Left colon (tissue), 2 donors: Measurements from ENCODE around the gene NHEJ1. TPM values are rescaled to one million over a fixed set of nuclear protein-coding genes. Genes with fewer than 3 reads are reported as not detected.

Experiments used
- ATAC-seq: fragments of 200-7000 bp; cut with Tn5 transposase; one replicate; pipeline ENCODE4 v1.9.1; 2020; ENCODE audit warnings: mild to moderate bottlenecking, moderate library complexity
- DNase-seq, 2 donors: peaks; one replicate each; pipeline ENCODE4 v3.0.0-alpha.2; 2020
- intact Hi-C, 2 donors: fragments of 100-400 bp; cut with DNase I in 1 of 2; cut with micrococcal nuclease in 1 of 2; formaldehyde crosslinking; loops; one replicate each; pipeline versions ENCODE4 v1.11.2 to v1.14.0; 2022; cut with DNase I, micrococcal nuclease
- total RNA-seq, 2 donors: library from RNA; stranded (reverse); fragmentation: NEBNext Ultra II Directional; extraction: Animal tissue kit (Norgen Biotek cat#: 25700); gene quantifications; one replicate each; pipeline ENCODE4 v1.2.1, GENCODE V29; 2021
- donor health status: DM: no; HTN: no; CAD: no.
- donor health status: DM: yes; HTN: yes; CAD: no.

NHEJ1 gene
- total RNA-seq, 2 donors from 2014 or later = 45.4 to 56.1 TPM

DNA sequence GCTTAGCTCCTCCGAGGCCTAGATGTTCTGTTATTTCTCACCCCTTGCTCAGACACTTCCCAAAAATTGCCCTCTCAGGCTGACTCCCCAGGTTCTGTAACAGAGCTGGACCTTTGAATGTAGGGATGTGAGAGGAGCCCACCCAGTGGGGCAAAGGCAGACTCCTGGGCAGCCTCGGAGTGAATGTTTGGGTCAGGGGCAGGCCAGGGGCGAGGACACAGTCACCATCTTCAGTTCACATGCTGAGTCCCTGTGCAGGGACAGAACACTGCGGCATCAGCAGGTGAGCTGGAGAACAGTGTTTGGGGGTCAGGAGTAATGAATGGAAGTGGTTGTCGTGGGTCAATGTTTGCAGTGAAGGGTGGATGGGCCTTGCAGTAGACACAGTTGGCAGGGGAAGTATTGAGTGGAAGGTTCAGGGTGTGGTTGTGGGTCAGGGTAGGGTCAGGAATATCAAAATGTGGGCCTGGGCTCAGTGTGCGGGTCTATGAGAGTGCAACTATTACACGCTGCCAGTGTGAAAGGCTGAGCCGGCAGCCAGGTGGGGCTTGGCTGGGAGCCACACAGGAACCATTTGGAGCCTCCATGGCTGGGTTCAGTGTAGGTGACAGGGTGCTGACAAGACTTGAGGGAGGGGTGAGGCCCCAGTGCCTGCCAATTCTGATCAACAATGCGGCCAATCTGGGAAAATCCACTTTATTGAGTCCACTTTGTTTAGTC is 104.3 kb downstream of the NHEJ1 start:
- peak; percentile 12 to 25 for DNase-seq
- no peak for ATAC-seq
- intact Hi-C loops = loop anchor here (10.0 kb wide), 2 partner anchors 88 to 98 kb away; no protein-coding TSS in a partner anchor

DNA sequence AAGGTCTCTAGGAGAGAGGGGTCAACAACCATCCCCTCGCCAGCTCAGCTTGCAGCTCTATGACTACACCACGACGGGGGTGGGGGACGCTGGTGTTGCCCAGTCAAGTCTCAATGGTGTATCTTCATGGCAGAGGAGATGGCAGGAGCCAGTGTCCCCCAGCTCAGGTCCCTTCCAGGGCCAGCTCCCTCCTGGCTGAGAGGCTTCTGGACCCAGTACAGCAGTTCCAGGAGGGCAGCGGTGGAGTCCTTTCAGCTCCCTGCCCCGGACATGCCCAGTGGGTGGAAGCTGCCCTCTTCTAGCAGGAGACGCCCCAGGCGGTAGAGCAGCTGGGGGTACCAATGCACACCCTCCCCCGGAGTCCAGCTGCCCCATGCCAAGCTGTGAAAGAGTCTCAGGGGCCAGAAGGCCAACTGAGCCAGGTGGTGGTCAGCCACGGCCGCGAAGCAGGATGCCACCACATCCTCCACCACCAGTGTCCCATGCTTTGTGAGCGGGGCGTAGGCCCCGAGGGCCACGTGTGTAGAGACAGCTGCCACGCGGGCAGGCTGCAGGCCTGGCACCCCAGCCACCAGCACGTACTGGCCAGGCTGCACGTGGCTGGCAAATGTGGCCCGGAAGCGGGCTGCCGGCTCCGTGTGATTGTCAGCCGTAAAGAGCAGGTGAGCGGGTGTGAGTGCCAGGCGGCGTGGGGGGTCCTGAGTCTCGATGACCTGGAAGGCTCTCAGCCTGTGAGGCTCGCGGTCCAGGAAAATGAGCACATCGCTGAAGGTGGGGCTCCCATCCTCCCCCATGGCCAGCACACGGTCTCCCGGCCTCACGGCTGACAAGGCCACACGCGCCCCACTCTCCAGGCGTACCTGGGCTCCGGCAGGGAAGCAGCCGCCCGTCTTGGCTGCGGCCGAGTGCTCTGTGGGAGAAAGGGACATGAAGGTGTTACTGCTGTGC is 105.4 kb downstream of the NHEJ1 start:
- ATAC-seq = no peak
- intact Hi-C loops = loop anchor here (10.0 kb wide), 2 partner anchors 90 to 100 kb away; no protein-coding TSS in a partner anchor
- peak in 1 of 2 donors; percentile 20 for DNase-seq

GRCh38 chr2:219049282-219049681 is 111.3 kb downstream of the NHEJ1 start:
- intact Hi-C loops = no loop called here
- DNase-seq (peak in 1 of 2 donors; percentile 29), ATAC-seq (peak; percentile 40)

DNA sequence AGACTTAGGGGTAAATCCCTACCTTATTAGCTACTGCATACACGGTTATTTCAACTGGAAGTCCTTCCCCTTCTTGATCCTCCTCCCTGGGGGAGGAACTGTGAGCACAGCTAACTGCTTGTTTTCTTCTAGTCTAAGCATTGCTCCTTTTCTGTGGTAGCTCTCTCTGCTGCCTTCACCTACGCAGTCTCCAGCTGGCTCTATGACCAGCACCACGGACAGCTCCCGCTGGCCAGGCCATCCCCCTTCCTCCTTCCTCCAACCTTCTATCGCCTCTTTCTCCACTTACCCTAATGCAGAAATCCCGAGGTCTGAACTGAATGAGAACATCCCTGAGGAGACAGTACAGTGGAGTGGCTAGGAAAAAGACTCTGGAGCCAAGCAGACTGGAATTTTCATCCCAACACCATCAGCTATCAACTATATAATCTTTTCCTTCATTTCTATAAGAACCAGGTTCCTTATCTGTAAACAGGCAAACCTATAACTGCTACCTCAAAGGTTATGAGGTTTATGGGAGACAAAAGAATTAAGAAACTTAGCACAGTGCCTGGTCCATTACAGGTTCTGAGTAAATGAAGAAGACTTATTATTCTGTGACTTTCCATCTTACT is 114.6 kb downstream of the NHEJ1 start:
- peak; percentile 31 for ATAC-seq

DNA sequence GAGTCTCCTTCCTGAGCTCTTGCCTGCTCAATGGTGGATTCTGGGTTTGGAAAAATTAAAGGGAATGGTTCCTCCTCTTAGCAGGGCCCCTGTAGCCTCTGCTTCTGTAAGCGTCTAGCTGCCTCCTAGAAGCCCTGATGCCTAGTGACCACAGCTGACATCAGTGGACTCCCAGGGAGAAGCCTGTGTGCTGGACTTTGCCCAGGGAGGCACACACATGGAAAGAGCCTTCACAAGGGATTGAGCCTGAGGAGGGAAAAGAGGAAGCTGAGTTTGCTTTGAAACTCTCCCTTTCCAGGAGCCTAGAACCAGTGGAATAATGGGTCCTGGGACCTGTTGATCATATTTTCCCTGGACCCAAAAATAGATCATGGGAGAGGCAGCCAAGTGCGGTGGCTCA is 117.9 kb downstream of the NHEJ1 start:
- ATAC-seq = peak; percentile 77
- DNase-seq = peak; percentile 25 to 28
- intact Hi-C loops = no loop called here

More for the DNA sequence above, 114.6 kb downstream of the NHEJ1 start:
- intact Hi-C loops = no loop called here
- peak; percentile 19 to 62 for DNase-seq

DNA sequence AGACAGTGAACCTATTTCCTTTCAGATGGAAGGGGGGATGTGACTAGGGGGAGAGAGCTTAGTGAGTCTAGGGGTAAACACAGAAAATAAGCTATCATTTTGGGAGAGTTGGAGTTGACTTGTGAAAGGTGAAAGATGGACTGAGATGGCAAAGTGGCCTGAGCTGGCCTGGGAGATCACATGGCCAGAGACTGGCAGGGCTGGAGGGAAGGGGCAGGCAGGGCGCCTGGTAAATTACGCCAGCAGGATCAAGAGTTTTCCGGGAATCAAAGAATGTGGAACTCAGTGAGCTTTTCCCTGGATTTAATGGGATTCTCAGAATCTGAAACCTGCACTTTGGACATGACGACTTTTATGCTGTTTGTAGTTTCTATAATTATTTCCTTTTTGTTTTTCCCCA is 118.5 kb downstream of the NHEJ1 start:
- intact Hi-C loops = no loop called here
- no peak for DNase-seq
- no peak for ATAC-seq

DNA sequence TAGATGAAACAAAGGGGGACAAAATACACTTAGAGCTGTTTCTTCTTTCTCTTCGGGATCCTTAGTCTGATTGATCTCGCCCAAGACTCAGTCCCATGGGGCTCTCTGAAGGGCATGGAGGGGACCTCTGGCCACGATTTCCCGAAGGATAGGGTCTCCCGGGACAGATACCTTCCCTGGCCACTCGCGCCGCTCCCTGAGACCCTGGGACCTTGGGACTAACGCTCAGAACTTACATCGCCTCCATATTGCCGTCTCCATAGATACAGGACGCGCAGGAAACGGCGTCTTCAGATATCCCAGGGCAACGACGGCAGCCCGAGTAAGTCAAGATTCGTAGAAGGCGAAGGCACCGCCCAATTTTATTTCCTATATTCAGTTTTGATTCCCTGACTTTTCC is 119.4 kb downstream of the NHEJ1 start, which contains the start of gene CFAP65:
Gene CFAP65 (minus strand): TSS at position 265 of the 400 bp plus-strand sequence. CDS start 2,468 bp downstream, outside the sequence.
- intact Hi-C loops = no loop called here
- DNase-seq (peak; percentile 47 to 62), ATAC-seq (peak; percentile 76)

- intact Hi-C loops = no loop called here
- DNase-seq (no peak), ATAC-seq (no peak)
These were observed 122.0 kb downstream of the NHEJ1 start for GRCh38 chr2:219038600-219038999.

DNA sequence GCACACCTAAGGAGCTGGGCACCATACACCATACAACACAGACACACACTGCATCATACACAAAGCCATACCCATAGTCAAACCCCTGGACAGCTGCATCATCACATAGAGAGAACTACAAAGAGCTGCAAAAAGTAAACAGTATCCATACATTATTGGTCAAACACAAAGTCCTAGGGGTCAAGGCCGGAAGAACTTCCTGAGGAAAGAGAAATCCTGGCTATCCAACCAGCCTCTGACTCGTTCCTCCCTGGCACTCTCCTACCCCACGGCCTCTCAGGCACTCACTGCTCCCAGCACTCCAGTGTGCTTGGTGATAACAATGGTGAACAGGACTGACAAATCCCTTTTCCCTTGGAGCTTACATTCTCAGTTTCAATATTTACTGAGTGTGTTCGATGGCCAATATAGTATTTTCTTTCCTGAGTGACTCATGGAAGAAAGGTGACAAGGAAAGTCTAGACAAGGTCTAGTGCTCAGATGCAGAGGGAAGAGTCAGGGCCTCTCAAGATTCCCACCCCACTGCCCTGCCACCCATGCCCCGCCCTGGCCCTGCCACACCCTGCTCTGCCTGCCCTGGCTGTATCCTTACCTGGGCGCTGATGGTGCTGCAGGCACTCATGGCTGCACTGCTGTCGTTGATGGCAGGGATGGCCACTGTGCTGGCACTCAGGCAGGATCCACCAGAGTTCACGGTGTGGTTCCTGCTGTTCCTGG is 122.7 kb downstream of the NHEJ1 start:
- peak; percentile 73 for ATAC-seq
- intact Hi-C loops = no loop called here
- DNase-seq = peak in 1 of 2 donors; percentile 38

DNA sequence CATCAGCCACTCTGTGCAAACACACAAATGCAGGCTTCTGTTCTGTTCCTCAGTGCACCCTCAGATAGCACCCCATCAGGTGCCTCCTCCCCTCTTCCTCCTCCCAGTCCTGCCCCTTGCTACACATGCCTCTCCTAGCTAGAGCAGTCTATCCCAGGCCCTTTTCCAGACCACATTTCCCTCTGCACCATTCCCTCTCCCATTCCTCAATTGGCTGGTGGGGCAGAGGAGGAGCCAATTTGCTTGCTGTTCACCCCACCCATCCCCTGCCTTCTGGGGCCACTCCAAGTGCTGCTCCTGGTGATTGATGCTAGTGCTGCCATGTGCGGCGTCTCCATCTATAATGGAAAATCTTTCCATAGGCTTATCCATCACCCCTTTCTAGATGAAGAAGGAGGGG is 124.7 kb downstream of the NHEJ1 start:
- intact Hi-C loops = no loop called here
- DNase-seq (no peak), ATAC-seq (no peak)

DNA sequence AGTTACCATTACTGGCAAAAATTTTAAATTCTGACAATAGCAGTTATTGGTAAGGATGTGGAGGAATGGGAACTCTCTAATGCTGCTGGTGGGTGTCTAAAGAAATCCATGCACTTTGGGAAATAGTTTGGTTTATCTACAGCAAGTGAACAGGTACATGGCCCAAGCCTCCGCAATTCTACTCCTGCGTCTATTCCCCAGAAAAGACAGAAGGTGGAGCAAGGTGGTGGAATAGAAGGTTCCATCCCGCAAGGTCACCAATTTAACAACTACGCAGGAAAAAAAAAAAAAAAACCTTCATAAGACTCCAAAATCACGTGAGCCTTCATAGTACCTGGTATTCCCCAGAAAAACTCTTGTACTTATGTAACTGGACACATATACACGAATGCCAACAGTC is 125.8 kb downstream of the NHEJ1 start:
- intact Hi-C loops = no loop called here
- DNase-seq = no peak

GRCh38 chr2:219032051-219032745 is 128.4 kb downstream of the NHEJ1 start:
- ATAC-seq (no peak), DNase-seq (no peak)
- intact Hi-C loops = no loop called here

More for the DNA sequence above, 125.8 kb downstream of the NHEJ1 start:
- ATAC-seq = peak; percentile 56

DNA sequence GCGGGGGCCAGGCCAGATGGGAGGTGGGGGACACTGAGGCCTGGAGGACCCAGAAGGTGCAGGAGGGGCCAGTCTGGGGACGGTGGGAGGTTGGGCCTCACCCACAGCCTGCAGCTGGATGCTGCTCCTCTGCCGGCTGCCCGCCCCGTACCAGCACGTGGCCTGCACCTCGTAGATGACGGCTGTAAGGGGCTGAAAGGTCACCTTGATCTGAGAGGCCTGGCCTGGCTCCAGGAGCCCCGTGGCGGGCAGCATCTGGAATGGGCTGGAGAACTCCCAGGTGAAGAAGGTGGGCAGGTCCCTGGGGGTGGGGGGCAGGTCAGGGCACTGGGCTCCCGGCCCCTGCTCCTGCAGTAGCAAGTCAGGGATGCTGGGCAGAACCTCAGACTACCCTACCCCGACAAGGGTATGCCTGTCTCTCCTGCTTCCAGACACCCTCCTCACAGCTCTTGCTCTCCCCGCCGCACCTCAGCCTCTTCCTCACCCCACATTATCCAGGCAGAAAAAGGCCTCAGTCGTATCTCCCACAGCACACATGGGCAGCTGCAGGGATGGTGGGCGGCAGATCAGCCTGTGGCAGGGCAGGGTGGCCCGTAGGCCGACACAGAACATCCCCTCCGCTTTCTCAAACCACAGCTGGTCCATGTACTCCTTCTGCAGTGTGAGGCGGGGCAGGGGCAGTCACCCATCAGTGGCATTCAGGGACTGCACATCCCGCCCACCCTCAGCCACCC is 129.4 kb downstream of the NHEJ1 start:
- DNase-seq (no peak), ATAC-seq (no peak)
- intact Hi-C loops = no loop called here

DNA sequence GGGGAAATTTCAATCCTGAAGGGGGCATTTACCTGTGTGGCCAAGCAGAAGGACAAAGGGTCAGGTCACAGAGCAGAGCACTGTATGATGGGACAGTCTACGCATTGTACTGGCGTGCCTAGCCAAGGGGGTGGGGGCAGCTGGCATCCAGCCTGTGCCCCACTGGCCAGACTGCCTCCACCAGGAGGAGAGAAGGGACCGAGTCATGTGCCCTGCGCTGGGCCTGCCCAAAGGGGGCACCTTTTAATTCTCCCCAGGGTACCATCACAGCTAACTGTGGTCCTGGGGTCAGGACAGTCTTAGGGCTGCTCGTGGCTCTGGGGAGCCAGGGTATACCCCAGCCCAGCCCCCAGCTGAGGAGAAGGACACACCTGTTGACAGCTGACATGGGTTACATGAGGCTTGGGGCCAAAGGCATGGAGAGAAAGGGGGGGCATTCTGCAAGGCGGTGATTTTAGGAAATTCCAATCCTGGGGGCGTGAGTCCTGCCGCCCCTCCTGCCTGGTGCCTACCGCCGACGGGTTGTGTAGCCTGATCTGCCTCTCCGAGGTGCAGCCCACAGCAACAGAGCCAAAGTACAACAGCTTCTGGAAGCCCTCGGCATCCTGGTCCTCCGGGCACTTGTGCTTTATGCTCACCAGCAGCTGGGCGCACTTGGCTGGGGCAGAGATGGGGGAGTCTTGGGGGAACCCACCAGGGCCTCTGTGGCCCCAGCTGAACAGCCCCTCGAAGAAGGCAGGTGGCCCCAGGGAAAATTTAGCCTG is 130.3 kb downstream of the NHEJ1 start:
- intact Hi-C loops = no loop called here
- ATAC-seq (peak; percentile 8), DNase-seq (no peak)

GRCh38 chr2:219029829-219030165 is 130.8 kb downstream of the NHEJ1 start:
- DNase-seq = peak; percentile 62 to 86
- intact Hi-C loops = loop anchor here in 1 of 2 donors (10.0 kb wide), 1 partner anchor 125 kb away; no protein-coding TSS in a partner anchor
- ATAC-seq = peak; percentile 98

GRCh38 chr2:219028996-219029828 is 131.4 kb downstream of the NHEJ1 start:
- ATAC-seq (peak; percentile 8), DNase-seq (no peak)
- intact Hi-C loops = loop anchor here in 1 of 2 donors (10.0 kb wide), 1 partner anchor 126 kb away; no protein-coding TSS in a partner anchor
